H1 (cell line): ENCODE measurements around the gene MLPH.

Experiments
- EP300 ChIP-seq, 2 experiments: IDR thresholded peaks; 1 replicate in 1 of 2; 2 replicates in 1 of 2; pipeline ENCODE4 v1.6.1; 2011 to 2012; ENCODE audit warnings: low read depth in 2 of 2, low read length in 2 of 2, mild to moderate bottlenecking in 2 of 2, borderline replicate concordance in 1 of 2, inconsistent platforms in 1 of 2, moderate library complexity in 1 of 2
- POLR2AphosphoS5 ChIP-seq: IDR thresholded peaks from 2 replicates; pipeline ENCODE4 v1.6.1; 2011; ENCODE audit warnings: low read depth, low read length
- SIN3A ChIP-seq, 2 experiments: IDR thresholded peaks in 1 of 2; conservative IDR thresholded peaks in 1 of 2; 2 replicates each; pipeline ENCODE4 v1.6.1; 2011 to 2012; ENCODE audit warnings: low read length in 2 of 2, improper control_type of control experiment in 1 of 2, low read depth in 1 of 2, mild to moderate bottlenecking in 1 of 2

DNA sequence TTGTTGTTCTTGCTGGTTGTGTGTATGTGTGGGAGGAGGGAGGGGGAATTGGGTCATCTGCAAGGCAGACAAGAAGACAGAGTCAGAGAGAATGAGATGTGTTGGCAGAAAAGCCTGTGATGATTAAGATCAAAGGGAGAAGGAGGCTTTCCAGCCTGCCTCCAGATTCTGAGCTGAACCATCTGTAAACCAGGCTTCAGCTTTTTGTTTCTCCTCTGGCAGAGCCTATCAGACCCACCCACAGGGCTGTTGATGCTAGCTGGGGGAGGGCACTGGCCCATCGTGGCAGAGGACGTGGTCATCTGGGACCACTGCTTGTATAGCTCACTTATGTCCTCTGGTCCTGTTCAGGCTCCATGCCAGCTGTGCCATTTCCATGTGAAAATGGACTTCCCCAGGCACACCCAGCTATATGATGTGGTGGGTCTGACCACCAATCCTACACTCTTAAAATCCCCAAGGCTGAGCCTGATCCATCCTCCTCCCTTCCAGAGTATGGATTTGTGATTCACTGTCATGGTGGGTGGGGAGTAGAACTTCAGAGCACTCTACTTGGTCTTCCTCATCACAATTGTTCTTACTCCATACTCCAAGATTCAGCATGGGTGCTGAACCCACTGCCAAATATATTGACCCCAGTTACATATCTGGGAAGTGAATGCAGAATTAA lies 45.3 kb upstream of the MLPH start:
- TF ChIP-seq SIN3A (conservative IDR thresholded peaks at IDR 0.05 in 1 of 2, IDR thresholded peaks at IDR 0.05 in 1 of 2; ENCODE audit: low read depth in 1 of 2, low read length in 2 of 2) (no peak), EP300 (IDR thresholded peaks at IDR 0.05; ENCODE audit: borderline replicate concordance in 1 of 2, low read depth in 2 of 2, low read length in 2 of 2) (no peak), POLR2AphosphoS5 (no peak)
